Measurements from ENCODE around the gene SLC4A1. TPM values are rescaled to one million over a fixed set of nuclear protein-coding genes. Genes with fewer than 3 reads are reported as not detected.
A peak's percentile ranks its signal among the peaks of the same experiment; 100 is the strongest.

Gene SLC4A1
- total RNA-seq, 2 experiments from 2014 or later: not detected

- Mint-ChIP-seq H3K27ac (no peak overlapping the region), H3K9me3 (no peaks in the 10 kb centered on the region), H3K27me3 (peaks cover 45% of the 10 kb centered on the region), H3K4me3 (peak overlapping the region; percentile 35), H3K4me1 (peaks cover 4% of the 10 kb centered on the region), H3K36me3 (no peaks in the 10 kb centered on the region)
- DNase-seq: no peak
Measured at GRCh38 chr17:44307387-44308186, 39.7 kb upstream of the SLC4A1 start.

GRCh38 chr17:44304651-44305050, 36.7 kb upstream of the SLC4A1 start:
- Mint-ChIP-seq H3K27me3 (peaks cover 42% of the 10 kb centered on the region), H3K4me3 (no peak overlapping the region), H3K9me3 (no peaks in the 10 kb centered on the region), H3K36me3 (no peaks in the 10 kb centered on the region), H3K4me1 (peaks cover 4% of the 10 kb centered on the region), H3K27ac (no peak overlapping the region)
- no peak for DNase-seq

- Mint-ChIP-seq H3K36me3 (no peaks in the 10 kb centered on the region), H3K27me3 (peaks cover 6% of the 10 kb centered on the region), H3K4me1 (peaks cover 5% of the 10 kb centered on the region), H3K4me3 (no peak overlapping the region), H3K9me3 (no peaks in the 10 kb centered on the region), H3K27ac (no peak overlapping the region)
- no peak for DNase-seq
Measured at GRCh38 chr17:44297975-44298374, 30.0 kb upstream of the SLC4A1 start.

- no peaks in the 10 kb centered on the region for H3K36me3 Mint-ChIP-seq
- no peak overlapping the region for H3K4me3 Mint-ChIP-seq
- H3K4me1 Mint-ChIP-seq: peaks cover 5% of the 10 kb centered on the region
- no peak for DNase-seq
- no peaks in the 10 kb centered on the region for H3K27me3 Mint-ChIP-seq
- no peak overlapping the region for H3K27ac Mint-ChIP-seq
- no peaks in the 10 kb centered on the region for H3K9me3 Mint-ChIP-seq
Measured at GRCh38 chr17:44293509-44294226, 25.7 kb upstream of the SLC4A1 start.

GRCh38 chr17:44287651-44288050, 19.7 kb upstream of the SLC4A1 start:
- Mint-ChIP-seq H3K9me3 (no peaks in the 10 kb centered on the region), H3K27me3 (no peaks in the 10 kb centered on the region), H3K4me3 (no peak overlapping the region), H3K36me3 (no peaks in the 10 kb centered on the region), H3K4me1 (no peaks in the 10 kb centered on the region), H3K27ac (no peak overlapping the region)
- no peak for DNase-seq

- no peaks in the 10 kb centered on the region for H3K36me3 Mint-ChIP-seq
- DNase-seq: no peak
- H3K9me3 Mint-ChIP-seq: no peaks in the 10 kb centered on the region
- no peak overlapping the region for H3K4me3 Mint-ChIP-seq
- no peak overlapping the region for H3K27ac Mint-ChIP-seq
- peaks cover 3% of the 10 kb centered on the region for H3K4me1 Mint-ChIP-seq
- H3K27me3 Mint-ChIP-seq: peaks cover 5% of the 10 kb centered on the region
Measured at GRCh38 chr17:44284024-44284400, 16.1 kb upstream of the SLC4A1 start.

GRCh38 chr17:44283344-44284023, 15.5 kb upstream of the SLC4A1 start:
- Mint-ChIP-seq H3K4me1 (peaks cover 3% of the 10 kb centered on the region), H3K36me3 (no peaks in the 10 kb centered on the region), H3K9me3 (no peaks in the 10 kb centered on the region), H3K27ac (no peak overlapping the region), H3K27me3 (peaks cover 5% of the 10 kb centered on the region), H3K4me3 (no peak overlapping the region)
- no peak for DNase-seq

GRCh38 chr17:44282264-44282663, 14.3 kb upstream of the SLC4A1 start:
- H3K9me3 Mint-ChIP-seq: no peaks in the 10 kb centered on the region
- no peak overlapping the region for H3K27ac Mint-ChIP-seq
- no peak overlapping the region for H3K4me3 Mint-ChIP-seq
- H3K36me3 Mint-ChIP-seq: no peaks in the 10 kb centered on the region
- H3K4me1 Mint-ChIP-seq: peaks cover 3% of the 10 kb centered on the region
- H3K27me3 Mint-ChIP-seq: peaks cover 5% of the 10 kb centered on the region
- DNase-seq: no peak

- Mint-ChIP-seq H3K27me3 (peaks cover 5% of the 10 kb centered on the region), H3K36me3 (no peaks in the 10 kb centered on the region), H3K4me3 (no peak overlapping the region), H3K9me3 (no peaks in the 10 kb centered on the region), H3K27ac (no peak overlapping the region), H3K4me1 (peaks cover 3% of the 10 kb centered on the region)
- no peak for DNase-seq
Measured at GRCh38 chr17:44281570-44281969, 13.6 kb upstream of the SLC4A1 start.

- Mint-ChIP-seq H3K9me3 (no peaks in the 10 kb centered on the region), H3K4me1 (peaks cover 3% of the 10 kb centered on the region), H3K4me3 (no peak overlapping the region), H3K27ac (no peak overlapping the region), H3K27me3 (peaks cover 5% of the 10 kb centered on the region), H3K36me3 (no peaks in the 10 kb centered on the region)
- no peak for DNase-seq
Measured at GRCh38 chr17:44280392-44280937, 12.5 kb upstream of the SLC4A1 start.

GRCh38 chr17:44279666-44280391, 11.9 kb upstream of the SLC4A1 start:
- H3K27me3 Mint-ChIP-seq: peaks cover 5% of the 10 kb centered on the region
- H3K4me1 Mint-ChIP-seq: peaks cover 3% of the 10 kb centered on the region
- no peaks in the 10 kb centered on the region for H3K9me3 Mint-ChIP-seq
- no peaks in the 10 kb centered on the region for H3K36me3 Mint-ChIP-seq
- DNase-seq: peak; percentile 10
- H3K27ac Mint-ChIP-seq: no peak overlapping the region
- H3K4me3 Mint-ChIP-seq: no peak overlapping the region

- DNase-seq: no peak
- H3K27ac Mint-ChIP-seq: no peak overlapping the region
- peaks cover 5% of the 10 kb centered on the region for H3K27me3 Mint-ChIP-seq
- no peaks in the 10 kb centered on the region for H3K36me3 Mint-ChIP-seq
- H3K4me3 Mint-ChIP-seq: no peak overlapping the region
- no peaks in the 10 kb centered on the region for H3K9me3 Mint-ChIP-seq
- peaks cover 3% of the 10 kb centered on the region for H3K4me1 Mint-ChIP-seq
Measured at GRCh38 chr17:44279346-44279665, 11.4 kb upstream of the SLC4A1 start.

- no peak for DNase-seq
- Mint-ChIP-seq H3K9me3 (no peaks in the 10 kb centered on the region), H3K27me3 (peaks cover 5% of the 10 kb centered on the region), H3K4me3 (no peak overlapping the region), H3K36me3 (no peaks in the 10 kb centered on the region), H3K27ac (no peak overlapping the region), H3K4me1 (peaks cover 3% of the 10 kb centered on the region)
Measured at GRCh38 chr17:44277976-44278375, 10.0 kb upstream of the SLC4A1 start.

- H3K36me3 Mint-ChIP-seq: no peaks in the 10 kb centered on the region
- no peak overlapping the region for H3K4me3 Mint-ChIP-seq
- no peak for DNase-seq
- H3K9me3 Mint-ChIP-seq: no peaks in the 10 kb centered on the region
- H3K27ac Mint-ChIP-seq: no peak overlapping the region
- no peaks in the 10 kb centered on the region for H3K4me1 Mint-ChIP-seq
- no peaks in the 10 kb centered on the region for H3K27me3 Mint-ChIP-seq
Measured at GRCh38 chr17:44273607-44274006, 5.7 kb upstream of the SLC4A1 start.

- Mint-ChIP-seq H3K4me3 (no peak overlapping the region), H3K4me1 (no peaks in the 10 kb centered on the region), H3K36me3 (no peaks in the 10 kb centered on the region), H3K27me3 (no peaks in the 10 kb centered on the region), H3K27ac (no peak overlapping the region), H3K9me3 (no peaks in the 10 kb centered on the region)
- no peak for DNase-seq
Measured at GRCh38 chr17:44272954-44273353, 5.0 kb upstream of the SLC4A1 start.
